Kasumi-1 (cell line): ENCODE results near the gene OR10H5.
"Not testable (repeated sequence)": the region's sequence is repeated elsewhere in the genome, so short reads cannot be mapped to it uniquely, and the experiment has no call there.

Experiments
- DNase-seq, 2 experiments: peaks; one replicate each; lab custom pipeline; 2025; lab: John Stamatoyannopoulos, UW

OR10H5 gene

GRCh38 chr19:15843894-15844222 is 56.4 kb downstream of the OR10H5 start:
- not testable (repeated sequence) for DNase-seq

- DNase-seq = no peak
These were observed 59.5 kb downstream of the OR10H5 start for GRCh38 chr19:15846923-15847322.

- no peak for DNase-seq
These were observed 62.9 kb downstream of the OR10H5 start for GRCh38 chr19:15850385-15850784.
